Keratinocyte (primary cell): ENCODE measurements around the gene HOXC11. TPM values are rescaled to one million over a fixed set of nuclear protein-coding genes. Genes with fewer than 3 reads are reported as not detected.

Experiments
- DNase-seq: peaks from one replicate; pipeline ENCODE4 v3.0.0-alpha.2; 2011; ENCODE audit warnings: low read depth, missing footprints, low spot score
- FAIRE-seq: peaks from 2 replicates; lab custom pipeline; 2011; peaks lifted over from hg19 to GRCh38; lab: Jason Lieb, UNC
- H2AFZ ChIP-seq: 2 replicates; pipeline ENCODE4 v1.6.0; 2012; ENCODE audit warnings: low read length, control low read depth, inconsistent platforms; ENCODE audit not compliant: control insufficient read depth
- H3K27ac ChIP-seq: 2 replicates; pipeline ENCODE4 v1.5.1; 2011; ENCODE audit warnings: low read length; ENCODE audit not compliant: control insufficient read depth, insufficient read depth
- H3K27me3 ChIP-seq: 3 replicates; pipeline ENCODE4 v1.6.0; 2011; ENCODE audit warnings: low read length; ENCODE audit not compliant: control insufficient read depth, insufficient read depth; ENCODE audit errors: extremely low read depth
- H3K36me3 ChIP-seq, 2 experiments: 2 replicates in 1 of 2; 3 replicates in 1 of 2; pipeline ENCODE4 v1.5.1; 2011; ENCODE audit warnings: low read length in 2 of 2, mild to moderate bottlenecking in 1 of 2; ENCODE audit not compliant: control insufficient read depth in 2 of 2, insufficient read depth in 2 of 2; ENCODE audit errors: extremely low read depth in 1 of 2
- H3K4me1 ChIP-seq: 3 replicates; pipeline ENCODE4 v1.5.1; 2011; ENCODE audit warnings: low read length; ENCODE audit not compliant: control insufficient read depth, insufficient read depth; ENCODE audit errors: extremely low read depth
- H3K4me2 ChIP-seq: 3 replicates; pipeline ENCODE4 v1.6.0; 2011; ENCODE audit warnings: low read depth, low read length; ENCODE audit not compliant: control insufficient read depth, insufficient read depth; ENCODE audit errors: extremely low read depth
- H3K4me3 ChIP-seq, 3 experiments: fragments of 200-600 bp in 1 of 3; sonication (generic) in 1 of 3; 2 replicates in 2 of 3; 3 replicates in 1 of 3; pipeline ENCODE4 v1.5.1; 2011 to 2016; ENCODE audit warnings: low read length in 3 of 3, mild to moderate bottlenecking in 3 of 3, control low read depth in 2 of 3, inconsistent platforms in 1 of 3, low read depth in 1 of 3, mixed read lengths in 1 of 3, mixed run types in 1 of 3, moderate library complexity in 1 of 3; ENCODE audit not compliant: control insufficient read depth in 2 of 3, insufficient read depth in 2 of 3; ENCODE audit errors: extremely low read depth in 1 of 3
- H3K79me2 ChIP-seq: 2 replicates; pipeline ENCODE4 v1.6.0; 2012; ENCODE audit warnings: low read length; ENCODE audit not compliant: control insufficient read depth, insufficient read depth
- H3K9ac ChIP-seq: 3 replicates; pipeline ENCODE4 v1.6.0; 2011; ENCODE audit warnings: low read length; ENCODE audit not compliant: control insufficient read depth, insufficient read depth; ENCODE audit errors: extremely low read depth
- H3K9me1 ChIP-seq: 3 replicates; pipeline ENCODE4 v1.6.0; 2011; ENCODE audit warnings: low read length; ENCODE audit not compliant: control insufficient read depth, insufficient read depth; ENCODE audit errors: extremely low read depth
- H3K9me3 ChIP-seq: 2 replicates; pipeline ENCODE4 v1.5.1; 2012; ENCODE audit warnings: low read depth, low read length; ENCODE audit not compliant: control insufficient read depth
- H4K20me1 ChIP-seq: 3 replicates; pipeline ENCODE4 v1.6.0; 2011; ENCODE audit warnings: low read length; ENCODE audit not compliant: control insufficient read depth, insufficient read depth; ENCODE audit errors: extremely low read depth
- EZH2 ChIP-seq: IDR thresholded peaks from one replicate; pipeline ENCODE4 v1.6.1; 2012; ENCODE audit warnings: inconsistent platforms, mild to moderate bottlenecking, low read length, moderate library complexity
- dilution Hi-C: fragments of 300-500 bp; cut with MboI; formaldehyde crosslinking; loops from one replicate; pipeline ENCODE4 v1.7.0; 2020; ENCODE audit warnings: low sequenced_read_pairs; ENCODE audit not compliant: extremely low pct_ligation_motif_present
- polyA plus RNA-seq, 5 experiments: library from polyadenylated mRNA; depleted of rRNA in 3 of 5; stranded (reverse) in 3 of 5; stranded (forward) in 1 of 5; unstranded in 1 of 5; fragments of >200 nt; gene quantifications; 1 replicate in 1 of 5; 2 replicates in 3 of 5; 3 replicates in 1 of 5; pipeline versions ENCODE4 v1.2.1 to v1.2.3, GENCODE V29; 2011 to 2012; ENCODE audit warnings: missing spikeins in 2 of 5, low read depth in 1 of 5, low replicate concordance in 1 of 5
- TF ChIP-seq, protein P1 (sequence below), 3 experiments: IDR thresholded peaks in 1 of 3; conservative IDR thresholded peaks in 1 of 3; optimal IDR thresholded peaks in 1 of 3; 2 replicates in 2 of 3; 3 replicates in 1 of 3; pipeline versions ENCODE3 to v1.5.1; 2011; ENCODE audit warnings: low read length in 3 of 3, mild to moderate bottlenecking in 3 of 3, moderate library complexity in 2 of 3, control low read depth in 1 of 3, inconsistent platforms in 1 of 3; ENCODE audit not compliant: insufficient read depth in 2 of 3; ENCODE audit errors: extremely low read depth in 1 of 3

HOXC11 gene
- polyA plus RNA-seq, 1 donor (not counting 4 experiments of a cell fraction or from before 2014, with no cell fraction given), result 1.6 TPM

DNA sequence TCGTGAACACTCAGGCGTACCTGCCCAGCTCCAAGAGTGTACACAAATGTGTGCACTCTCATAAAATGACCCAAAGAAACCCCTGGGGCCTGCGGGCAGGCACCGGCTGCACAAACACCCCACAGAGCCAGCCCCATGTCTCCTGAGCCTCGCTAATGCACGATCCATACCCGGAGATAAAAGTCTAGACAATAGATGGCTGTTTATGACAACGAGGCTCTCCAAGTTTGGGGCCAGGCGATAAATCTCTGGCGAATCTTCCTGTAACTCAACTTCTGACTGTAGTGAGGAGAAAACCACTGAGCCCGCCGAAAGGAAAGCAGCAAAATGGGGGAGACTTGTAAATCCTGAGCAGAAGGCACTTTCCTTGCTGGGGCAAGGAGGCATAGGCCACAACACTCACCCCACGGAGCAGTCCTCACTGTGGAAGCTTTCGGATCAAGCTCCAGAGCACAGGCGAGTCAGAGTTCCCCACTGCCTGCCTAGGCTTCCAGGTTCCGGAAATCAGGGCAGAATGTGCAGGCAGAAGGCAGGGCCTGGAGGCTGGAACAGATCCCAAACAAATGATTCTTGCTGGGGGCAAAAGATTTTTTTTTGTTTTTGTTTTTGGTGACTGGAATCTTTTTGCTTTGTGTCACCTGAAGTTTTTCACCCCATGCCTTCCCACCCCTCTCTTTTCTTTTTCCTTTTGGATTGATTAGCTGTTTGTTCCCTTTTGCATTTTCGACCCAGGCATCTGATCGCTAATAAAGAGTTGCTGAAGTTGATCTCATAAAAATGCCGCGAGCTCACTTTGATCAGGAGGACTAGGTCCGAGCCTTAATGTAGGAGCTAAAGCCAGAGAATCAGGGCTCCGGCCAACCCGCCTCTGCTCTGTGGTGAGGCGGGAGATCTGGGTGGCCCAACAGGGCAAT is 4.5 kb upstream of the HOXC11 start:
- FAIRE-seq (peak; percentile 9), DNase-seq (no peak)
- Histone ChIP-seq H2AFZ (peak overlapping the region; percentile 77), H3K9me1 (no peaks in the 10 kb centered on the region), H3K36me3 (peaks cover 0 to 2% of the 10 kb centered on the region in 2 experiments), H3K4me2 (peak overlapping the region; percentile 69), H3K9ac (peak overlapping the region; percentile 61), H3K27me3 (peaks cover 5% of the 10 kb centered on the region), H3K79me2 (peaks cover 9% of the 10 kb centered on the region), H4K20me1 (no peaks in the 10 kb centered on the region), H3K4me3 (peak overlapping the region; percentile 26 to 63 (median 30)), H3K9me3 (no peaks in the 10 kb centered on the region), H3K4me1 (peaks cover 14% of the 10 kb centered on the region), H3K27ac (peak overlapping the region; percentile 52)
- dilution Hi-C loops, result no loop called here
- no peak for TF ChIP-seq EZH2
- TF ChIP-seq, protein P1, sequence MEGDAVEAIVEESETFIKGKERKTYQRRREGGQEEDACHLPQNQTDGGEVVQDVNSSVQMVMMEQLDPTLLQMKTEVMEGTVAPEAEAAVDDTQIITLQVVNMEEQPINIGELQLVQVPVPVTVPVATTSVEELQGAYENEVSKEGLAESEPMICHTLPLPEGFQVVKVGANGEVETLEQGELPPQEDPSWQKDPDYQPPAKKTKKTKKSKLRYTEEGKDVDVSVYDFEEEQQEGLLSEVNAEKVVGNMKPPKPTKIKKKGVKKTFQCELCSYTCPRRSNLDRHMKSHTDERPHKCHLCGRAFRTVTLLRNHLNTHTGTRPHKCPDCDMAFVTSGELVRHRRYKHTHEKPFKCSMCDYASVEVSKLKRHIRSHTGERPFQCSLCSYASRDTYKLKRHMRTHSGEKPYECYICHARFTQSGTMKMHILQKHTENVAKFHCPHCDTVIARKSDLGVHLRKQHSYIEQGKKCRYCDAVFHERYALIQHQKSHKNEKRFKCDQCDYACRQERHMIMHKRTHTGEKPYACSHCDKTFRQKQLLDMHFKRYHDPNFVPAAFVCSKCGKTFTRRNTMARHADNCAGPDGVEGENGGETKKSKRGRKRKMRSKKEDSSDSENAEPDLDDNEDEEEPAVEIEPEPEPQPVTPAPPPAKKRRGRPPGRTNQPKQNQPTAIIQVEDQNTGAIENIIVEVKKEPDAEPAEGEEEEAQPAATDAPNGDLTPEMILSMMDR (optimal IDR thresholded peaks at IDR 0.05 in 1 of 3, IDR thresholded peaks at IDR 0.05 in 1 of 3, conservative IDR thresholded peaks at IDR 0.05 in 1 of 3; ENCODE audit: extremely low read depth in 1 of 3, insufficient read depth in 2 of 3, low read length in 3 of 3), result no peak

DNA sequence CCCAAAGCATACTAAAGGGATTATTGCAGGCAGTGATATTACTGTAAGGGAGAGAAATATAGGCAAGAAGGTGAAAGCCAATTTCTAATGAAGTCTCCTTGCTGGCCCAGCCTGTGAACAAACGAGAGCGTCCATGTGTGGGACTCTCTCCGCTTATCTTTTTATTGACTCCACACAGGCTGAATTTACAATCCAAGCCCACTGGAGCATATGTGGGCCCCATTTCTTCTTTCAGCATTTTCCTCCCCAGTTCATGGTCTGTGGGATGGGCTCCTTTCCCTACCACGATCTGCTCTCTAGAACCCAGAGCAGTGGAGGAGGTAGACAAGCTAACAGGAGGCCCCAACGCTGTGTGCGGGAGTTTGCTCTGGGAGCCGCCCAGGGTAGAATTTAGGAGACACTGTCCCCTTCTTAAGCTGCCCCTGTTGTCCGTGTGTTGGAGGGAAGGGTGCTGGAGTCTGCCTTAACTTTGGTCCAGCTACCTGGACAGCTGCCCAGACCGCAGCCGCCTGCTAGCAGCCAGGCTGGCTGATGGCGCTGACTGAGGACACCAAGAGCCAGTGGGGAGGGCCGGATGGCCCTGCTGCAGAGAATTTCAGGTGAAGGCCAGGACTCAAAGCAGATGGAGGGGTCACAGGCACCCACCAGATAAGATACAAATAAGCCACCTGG is 3.2 kb upstream of the HOXC11 start:
- no peak overlapping the region for H3K4me2 ChIP-seq
- H3K36me3 ChIP-seq, result peaks cover 0 to 2% of the 10 kb centered on the region in 2 experiments
- DNase-seq (no peak), FAIRE-seq (no peak)
- no peak overlapping the region for H3K9ac ChIP-seq
- no peaks in the 10 kb centered on the region for H4K20me1 ChIP-seq
- peaks cover 15% of the 10 kb centered on the region for H3K79me2 ChIP-seq
- no peak overlapping the region for H2AFZ ChIP-seq
- no peaks in the 10 kb centered on the region for H3K9me3 ChIP-seq
- H3K4me1 ChIP-seq, result peaks cover 14% of the 10 kb centered on the region
- dilution Hi-C loops, result no loop called here
- H3K9me1 ChIP-seq, result no peaks in the 10 kb centered on the region
- TF ChIP-seq, protein P1 (optimal IDR thresholded peaks at IDR 0.05 in 1 of 3, IDR thresholded peaks at IDR 0.05 in 1 of 3, conservative IDR thresholded peaks at IDR 0.05 in 1 of 3; ENCODE audit: extremely low read depth in 1 of 3, insufficient read depth in 2 of 3, low read length in 3 of 3), result no peak
- TF ChIP-seq EZH2, result no peak
- no peak overlapping the region for H3K4me3 ChIP-seq
- peaks cover 5% of the 10 kb centered on the region for H3K27me3 ChIP-seq
- no peak overlapping the region for H3K27ac ChIP-seq
